CD1c-positive myeloid dendritic cell (primary cell): ENCODE results near the gene CAMK4.
"Not testable (repeated sequence)": the region's sequence is repeated elsewhere in the genome, so short reads cannot be mapped to it uniquely, and the experiment has no call there.

Experiments
- DNase-seq: peaks from one replicate; pipeline ENCODE4 v3.0.0-alpha.2; 2016; ENCODE audit errors: extremely low spot score

The CAMK4 gene

GRCh38 chr5:111256128-111256527 is 31.9 kb downstream of the CAMK4 start:
- DNase-seq, result no peak

DNA sequence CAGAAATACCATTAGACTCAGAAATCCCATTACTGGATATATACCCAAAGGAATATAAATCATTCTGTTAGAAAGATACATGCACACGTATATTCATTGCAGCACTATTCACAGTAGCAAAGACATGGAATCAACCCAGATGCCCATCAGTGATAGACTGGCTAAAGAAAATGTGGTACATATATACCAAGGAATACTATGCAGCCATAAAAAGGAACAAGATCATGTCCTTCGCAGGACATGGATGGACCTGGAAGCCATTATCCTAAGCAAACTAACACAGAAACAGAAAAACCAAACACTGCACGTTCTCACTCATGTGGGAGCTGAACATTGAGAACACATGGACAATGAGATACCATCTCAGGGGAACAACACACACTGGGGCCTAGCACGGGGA is 33.4 kb downstream of the CAMK4 start:
- DNase-seq, result not testable (repeated sequence)

DNA sequence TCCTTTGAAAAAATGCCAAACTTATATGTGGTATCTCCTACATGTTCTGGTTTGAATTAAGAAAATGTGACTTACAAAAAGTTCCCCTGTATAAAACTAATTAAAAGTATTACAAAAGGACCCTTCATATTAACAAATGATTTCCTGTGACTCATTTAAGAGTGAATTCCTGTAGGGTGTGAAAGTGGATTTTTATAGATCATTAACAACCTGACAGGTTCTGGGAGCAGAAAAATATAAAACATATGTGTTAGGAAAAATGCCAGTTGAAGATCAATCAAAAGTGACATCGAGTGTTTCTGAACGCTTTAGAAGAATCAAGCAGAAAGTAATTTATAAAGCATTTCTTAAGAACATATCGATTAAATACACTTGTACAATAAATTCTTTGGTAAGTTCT is 35.5 kb downstream of the CAMK4 start:
- no peak for DNase-seq

- no peak for DNase-seq
Measured at GRCh38 chr5:111261610-111262009, 37.4 kb downstream of the CAMK4 start.

- no peak for DNase-seq
Measured at GRCh38 chr5:111262153-111262552, 38.0 kb downstream of the CAMK4 start.

DNA sequence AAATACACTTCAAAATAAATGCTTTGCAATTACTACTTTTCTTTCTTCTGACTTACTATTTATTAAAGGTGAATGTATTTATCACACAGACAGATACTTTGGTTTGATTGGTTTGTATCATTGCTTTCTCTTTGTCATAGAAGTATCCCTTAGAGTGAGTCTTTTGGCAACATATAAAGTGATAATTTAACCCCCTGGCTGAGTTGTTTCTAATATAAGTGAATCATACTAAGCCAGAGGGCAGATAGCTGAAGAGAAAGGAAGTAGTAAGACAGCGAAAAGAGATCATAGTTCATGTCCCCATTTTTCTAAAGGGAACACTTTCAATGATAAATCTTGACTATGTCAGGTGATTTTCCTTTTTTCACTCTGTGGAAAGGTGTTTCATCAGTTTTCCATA is 38.6 kb downstream of the CAMK4 start:
- no peak for DNase-seq

DNA sequence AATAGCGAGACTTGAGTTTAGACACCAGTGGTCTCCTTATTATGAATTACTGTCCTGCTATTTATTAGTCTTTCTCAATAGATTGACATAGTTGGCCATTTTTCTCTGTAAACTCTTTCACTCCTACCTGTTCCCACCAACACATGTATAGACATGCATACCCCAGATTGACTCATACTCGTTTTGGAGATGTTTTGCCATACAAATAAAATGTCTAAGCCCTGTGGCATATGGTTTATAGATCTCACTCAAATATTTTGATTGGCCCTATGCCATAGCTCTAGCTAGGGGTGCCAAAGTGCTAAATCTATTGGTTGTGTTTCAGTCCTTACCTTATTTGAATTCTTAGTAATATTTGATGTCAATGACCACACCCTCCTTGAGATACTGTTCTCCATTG is 42.3 kb downstream of the CAMK4 start:
- no peak for DNase-seq

DNA sequence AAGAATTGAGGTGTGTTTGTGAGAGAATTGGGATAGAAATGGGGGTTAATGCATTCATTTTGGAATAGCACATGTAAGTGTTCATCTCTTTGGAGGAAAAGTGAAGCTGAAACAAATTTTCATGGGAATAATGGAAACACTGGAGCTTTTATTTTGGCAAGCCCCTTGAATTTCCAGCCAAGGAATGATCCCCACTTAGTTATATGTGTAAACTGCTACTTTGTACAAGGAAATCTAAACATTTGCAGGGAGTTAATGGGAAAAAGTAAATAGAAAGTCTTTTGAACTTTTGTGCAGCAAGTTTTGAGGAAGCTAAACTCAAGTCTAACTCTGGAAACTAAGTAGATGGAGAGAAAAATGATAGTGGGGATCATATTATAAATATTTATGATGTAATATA is 44.1 kb downstream of the CAMK4 start:
- no peak for DNase-seq

DNA sequence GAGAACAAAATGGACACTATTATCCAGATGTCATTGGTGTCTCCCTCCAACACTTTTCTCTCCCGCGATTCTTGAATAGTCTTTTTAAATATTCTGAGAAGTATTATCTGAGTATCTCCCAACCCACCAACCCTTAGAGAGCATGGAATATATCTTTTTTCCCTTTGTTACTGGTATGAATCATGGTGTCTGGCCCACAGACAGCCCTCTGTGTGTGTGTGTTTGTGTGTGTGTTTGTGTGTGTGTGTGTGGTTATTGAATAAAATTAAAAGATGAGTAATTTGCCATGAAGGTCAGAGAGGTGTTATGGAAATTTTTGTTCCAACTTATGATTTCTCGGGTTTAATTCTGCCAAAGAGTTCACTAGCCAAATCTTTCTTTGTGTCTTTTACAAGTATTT is 47.7 kb downstream of the CAMK4 start:
- DNase-seq, result no peak

GRCh38 chr5:111277061-111277460 is 52.9 kb downstream of the CAMK4 start:
- no peak for DNase-seq

GRCh38 chr5:111278858-111279504 is 54.8 kb downstream of the CAMK4 start:
- DNase-seq, result peak; percentile 67

GRCh38 chr5:111280282-111280951 is 56.2 kb downstream of the CAMK4 start:
- DNase-seq, result no peak

DNA sequence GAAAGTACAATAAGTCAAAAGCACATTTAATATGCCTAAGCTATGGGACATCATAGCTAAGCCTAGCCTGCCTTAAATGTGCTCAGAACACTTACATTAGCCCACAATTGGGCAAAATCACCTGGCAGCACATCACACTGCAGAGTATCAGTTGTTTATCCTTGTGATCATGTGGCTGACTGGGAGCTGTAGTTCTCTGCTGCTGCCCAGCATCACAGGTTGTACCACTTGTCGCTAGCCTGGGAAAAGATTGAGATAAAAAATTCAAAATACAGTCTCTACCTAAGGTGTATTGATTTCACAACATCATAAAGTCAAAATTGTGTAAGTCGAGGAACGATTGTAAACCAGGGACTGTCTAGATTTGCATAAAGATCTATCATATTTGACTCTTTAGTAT is 58.6 kb downstream of the CAMK4 start:
- DNase-seq, result no peak

GRCh38 chr5:111284825-111285224 is 60.6 kb downstream of the CAMK4 start:
- DNase-seq, result no peak

GRCh38 chr5:111294551-111294950 is 70.4 kb downstream of the CAMK4 start:
- no peak for DNase-seq

- no peak for DNase-seq
Measured at GRCh38 chr5:111295649-111296048, 71.5 kb downstream of the CAMK4 start.

DNA sequence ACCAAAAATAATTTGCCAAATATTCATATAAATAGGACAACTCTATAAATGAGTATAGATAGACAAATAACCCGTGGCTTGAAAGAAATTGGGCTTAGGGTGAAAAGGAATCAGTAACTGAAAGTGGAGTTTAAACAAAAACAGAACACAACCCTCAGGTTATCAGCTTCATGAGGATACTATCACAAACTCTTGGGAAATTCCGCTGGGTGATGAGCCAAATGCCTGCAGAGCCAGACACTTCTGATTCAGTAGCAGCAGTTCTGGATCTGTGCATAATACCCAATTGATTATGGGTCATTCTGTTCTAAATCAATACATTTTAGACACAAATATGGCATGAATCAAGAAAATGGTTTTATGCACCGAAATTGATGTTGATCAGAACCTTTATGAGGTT is 72.4 kb downstream of the CAMK4 start:
- DNase-seq, result no peak

DNA sequence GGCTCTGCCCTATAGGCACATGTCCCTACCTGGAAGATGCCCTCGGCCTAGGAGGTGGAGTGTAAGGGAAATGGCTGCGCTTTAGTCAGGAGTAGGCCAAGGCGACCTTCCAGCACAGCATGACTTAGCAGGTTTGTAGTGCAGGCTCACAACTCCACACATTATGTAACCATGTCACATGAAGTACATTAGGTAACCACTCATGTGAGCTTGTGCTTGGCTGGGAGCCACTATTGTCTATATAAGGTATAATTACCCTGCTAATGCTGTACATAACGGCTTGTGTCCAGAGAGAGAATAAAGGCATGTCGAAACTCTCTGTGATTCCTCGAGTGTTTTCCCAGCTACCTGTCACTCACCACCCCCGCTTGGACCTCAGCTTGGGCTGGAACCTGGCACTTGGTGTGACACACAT is 74.9 kb downstream of the CAMK4 start:
- no peak for DNase-seq

- no peak for DNase-seq
Measured at GRCh38 chr5:111299831-111300432, 75.7 kb downstream of the CAMK4 start.

GRCh38 chr5:111301264-111301663 is 77.1 kb downstream of the CAMK4 start:
- DNase-seq, result no peak

DNA sequence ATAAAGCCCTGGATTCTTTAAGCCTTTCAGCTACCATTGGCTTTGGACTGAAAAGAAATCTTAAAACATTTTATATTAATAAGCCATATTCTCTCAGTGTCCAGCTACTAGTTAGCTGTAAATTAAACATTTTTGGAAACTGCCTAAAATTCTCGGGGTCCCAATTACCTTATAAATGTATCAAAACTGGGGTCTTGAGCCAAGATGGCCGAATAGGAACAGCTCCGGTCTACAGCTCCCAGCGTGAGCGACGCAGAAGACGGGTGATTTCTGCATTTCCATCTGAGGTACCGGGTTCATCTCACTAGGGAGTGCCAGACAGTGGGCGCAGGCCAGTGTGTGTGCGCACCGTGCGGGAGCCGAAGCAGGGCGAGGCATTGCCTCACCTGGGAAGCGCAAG is 77.9 kb downstream of the CAMK4 start:
- not testable (repeated sequence) for DNase-seq

- no peak for DNase-seq
Measured at GRCh38 chr5:111308951-111309350, 84.8 kb downstream of the CAMK4 start.

GRCh38 chr5:111309384-111309783 is 85.2 kb downstream of the CAMK4 start:
- DNase-seq, result no peak
